Fibroblast of gingiva (primary cell): ENCODE measurements around the gene KANTR.

Experiments used
- DNase-seq: peaks from one replicate; pipeline ENCODE4 v3.0.0-alpha.2; 2011; ENCODE audit warnings: low read depth

Gene KANTR, protein sequence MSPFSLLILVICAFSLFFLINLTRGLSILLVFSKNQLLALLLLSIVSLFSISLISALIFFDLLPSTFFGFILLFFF

DNA sequence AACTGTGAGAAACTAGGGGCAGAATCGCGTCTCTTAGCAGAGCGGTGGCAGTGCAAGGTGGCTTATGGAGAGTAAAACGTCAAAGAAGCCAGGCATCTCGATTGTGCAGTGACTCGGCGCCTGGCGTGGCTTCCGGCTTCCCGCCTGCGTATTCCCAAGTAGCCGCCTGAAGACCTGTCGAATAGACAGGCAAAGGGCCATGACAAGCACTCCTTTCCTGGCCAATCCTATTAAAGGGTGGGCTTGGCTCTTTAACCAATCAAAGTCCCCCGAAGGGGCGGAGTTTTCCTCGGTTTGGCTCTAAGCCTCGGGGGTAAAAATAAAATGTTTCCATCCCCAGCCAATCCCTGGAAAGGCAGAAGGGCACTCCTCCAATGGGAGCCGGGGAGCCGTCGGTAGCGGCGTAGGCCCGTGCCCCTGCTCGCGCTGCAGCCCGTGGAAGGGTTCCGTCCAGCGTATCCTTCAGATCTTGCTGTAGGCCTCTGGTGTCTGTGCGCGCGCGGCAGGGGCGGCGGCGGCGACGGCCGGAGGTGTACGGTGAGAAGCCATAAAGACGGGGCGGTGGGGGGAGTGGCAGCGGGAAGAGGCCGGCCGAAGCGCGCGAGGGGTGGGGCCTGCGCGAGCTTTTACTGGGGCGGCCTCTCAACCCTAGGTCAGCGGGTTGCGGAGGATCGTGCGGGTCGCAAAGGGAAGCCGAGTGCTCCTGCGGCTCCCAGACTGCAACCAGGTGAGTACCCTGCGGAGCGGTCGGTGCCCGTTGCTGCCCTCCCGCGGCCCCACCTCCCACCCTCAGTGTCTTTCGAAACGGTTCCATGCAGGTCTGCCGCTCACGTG is at the start of gene KANTR:
TSS of gene KANTR (plus strand) at position 395 of the 834 bp plus-strand sequence. CDS start 30,131 bp downstream, outside the sequence.
- DNase-seq = peak; percentile 90

DNA sequence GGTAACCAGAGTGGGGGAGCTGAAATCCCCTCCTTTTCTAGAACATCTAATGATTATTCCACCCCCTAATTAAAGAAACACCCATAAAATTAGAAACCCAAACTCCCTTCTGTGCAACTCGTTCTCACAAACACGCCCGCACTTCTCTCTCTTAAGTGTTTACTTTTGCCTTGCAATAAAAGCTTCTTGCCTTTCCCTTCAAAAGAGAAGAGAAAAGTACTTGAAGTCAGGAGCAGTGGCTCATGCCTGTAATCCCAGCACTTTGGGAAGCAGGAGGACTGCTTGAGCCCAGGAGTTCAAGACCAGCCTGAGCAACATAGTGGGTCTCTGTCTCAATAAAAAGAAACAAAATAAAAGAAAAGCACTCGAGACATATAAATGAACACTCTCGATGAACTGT is 48.9 kb upstream of the KANTR start:
- DNase-seq = no peak

DNA sequence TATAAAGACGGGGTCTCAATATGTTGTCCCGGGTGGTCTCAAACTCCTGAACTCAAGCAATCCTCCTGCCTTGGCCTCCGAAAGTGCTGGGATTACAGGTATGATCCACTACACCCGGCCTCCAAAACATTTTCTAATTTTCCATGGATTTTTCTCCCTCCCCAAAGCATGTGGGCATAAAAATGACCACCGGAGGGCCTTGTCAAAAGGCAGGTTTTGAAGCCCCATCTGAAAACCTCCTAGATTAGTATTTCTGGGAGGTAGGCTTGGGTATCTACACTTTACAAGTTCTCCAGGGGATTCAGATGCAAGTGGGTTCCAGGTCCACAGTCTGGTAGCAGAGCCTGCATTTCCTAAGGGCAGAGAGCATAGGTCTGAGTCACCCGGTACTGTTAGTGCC is 46.7 kb upstream of the KANTR start:
- no peak for DNase-seq

DNA sequence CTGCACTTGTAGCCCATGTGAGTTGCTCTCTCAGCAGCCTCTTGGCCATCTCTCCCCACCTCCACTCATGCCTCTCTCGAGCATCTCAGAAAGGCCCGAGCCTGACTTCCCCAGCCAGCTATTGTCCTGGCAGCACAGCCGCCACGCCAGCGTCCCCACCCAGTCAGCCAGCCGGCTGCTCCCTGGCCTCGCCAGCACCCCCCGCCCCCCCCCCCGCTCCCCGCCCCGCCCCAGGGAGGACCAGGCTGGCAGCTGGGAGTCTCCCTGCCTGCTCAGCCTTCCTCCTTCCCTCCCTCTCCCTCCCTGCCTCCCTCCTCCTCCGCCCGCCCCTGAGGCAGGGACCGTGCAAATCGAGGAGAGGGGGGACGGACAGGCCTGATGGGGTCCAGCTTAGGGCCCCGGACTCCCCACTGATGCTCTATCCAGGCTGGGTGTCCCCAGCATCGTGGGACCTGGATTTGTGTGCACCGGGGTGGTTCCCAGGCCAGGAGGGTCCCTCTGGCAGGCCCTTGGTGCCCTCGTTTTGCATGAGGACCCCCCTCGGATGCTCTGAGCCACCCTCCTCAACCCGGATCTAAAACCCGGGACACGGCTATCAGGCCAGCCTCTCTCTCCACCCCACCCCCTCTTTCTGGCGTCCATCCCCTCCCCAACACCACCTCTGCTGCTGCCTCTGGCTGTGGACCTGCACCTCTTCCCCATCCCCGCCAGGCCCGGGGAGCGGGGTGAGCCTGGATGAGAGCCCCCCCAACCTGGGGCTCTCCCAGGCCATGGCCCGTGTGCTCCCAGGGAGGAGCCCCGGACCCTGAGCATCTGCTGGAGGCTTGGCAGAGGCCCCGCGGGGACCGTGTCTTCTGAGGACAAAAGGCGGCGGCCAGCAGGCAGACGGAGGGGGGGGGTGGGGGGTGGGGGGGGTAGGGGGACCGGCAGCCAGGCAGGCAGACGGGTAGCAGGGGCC is 45.5 kb upstream of the KANTR start, which contains the start of gene GPR173:
TSS of gene GPR173 (plus strand) at position 621 of the 958 bp plus-strand sequence. CDS start 27,833 bp downstream, outside the sequence.
- DNase-seq = peak; percentile 83

DNA sequence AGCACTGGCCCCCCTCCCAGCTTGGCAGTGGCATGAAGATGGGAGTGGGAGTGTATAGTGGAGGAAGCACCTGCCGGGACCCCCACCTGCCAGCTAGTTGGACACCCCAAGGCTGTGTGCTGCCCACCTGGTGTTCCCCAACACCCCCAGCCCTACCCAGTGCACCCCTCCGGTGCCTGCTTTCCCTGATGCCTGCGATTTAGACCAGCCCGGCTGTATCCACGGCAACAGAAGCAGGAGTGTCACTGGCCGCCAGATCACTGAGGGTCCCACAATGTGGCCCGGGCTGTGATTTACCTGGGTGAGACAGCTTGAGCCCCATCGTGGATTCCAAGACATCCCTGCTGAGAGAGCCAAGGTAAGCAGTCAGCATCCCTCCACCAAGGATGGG is 44.8 kb upstream of the KANTR start:
- DNase-seq = no peak

DNA sequence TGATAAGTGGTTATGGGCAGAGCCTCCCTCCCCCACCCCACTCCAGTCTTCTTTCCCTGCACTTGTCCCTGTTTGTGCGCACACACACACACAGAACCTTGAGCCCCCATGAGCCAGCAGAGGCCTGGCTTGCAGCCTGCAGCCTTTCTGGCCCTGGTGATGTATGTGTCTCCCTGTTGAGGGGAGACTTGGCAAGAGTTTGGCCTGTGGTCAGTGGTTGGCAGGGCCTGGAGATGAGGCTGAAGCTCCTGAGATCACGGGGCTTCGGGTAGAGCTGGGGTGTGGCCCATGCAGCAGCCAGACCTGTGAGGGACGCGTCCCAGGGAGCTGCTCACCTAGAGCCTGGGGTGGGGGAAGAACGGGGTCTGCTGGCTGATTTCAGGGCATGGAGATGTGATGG is 43.1 kb upstream of the KANTR start:
- DNase-seq = no peak

DNA sequence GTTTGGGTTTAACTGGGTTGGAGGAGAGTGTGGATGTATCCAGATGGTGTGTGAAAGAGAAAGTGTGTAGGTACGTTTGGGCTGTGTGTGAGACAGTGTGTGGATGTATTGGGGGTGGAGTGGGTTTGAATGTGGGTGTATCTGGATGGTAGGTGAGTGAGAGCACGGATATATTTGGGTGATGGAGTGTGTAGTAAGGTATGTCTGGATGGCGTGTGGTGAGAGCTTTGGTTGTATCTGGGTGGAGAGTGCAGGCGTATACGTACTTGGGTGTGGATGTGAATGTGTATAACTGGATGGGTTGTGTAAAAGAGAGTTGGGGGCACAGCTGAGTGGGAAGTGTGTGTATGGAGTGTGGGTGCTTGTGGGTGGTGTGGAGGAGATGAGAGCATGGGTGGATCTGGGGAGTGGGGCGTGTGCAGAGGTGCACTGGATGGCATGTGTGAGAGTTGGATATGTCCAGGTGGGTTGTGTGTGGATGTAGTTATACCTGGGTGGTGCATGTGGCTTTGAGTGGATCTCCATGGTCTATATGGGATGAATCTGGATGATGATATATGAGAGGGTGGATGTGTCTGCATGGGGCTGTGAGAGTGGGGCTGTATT is 38.6 kb upstream of the KANTR start:
- no peak for DNase-seq

DNA sequence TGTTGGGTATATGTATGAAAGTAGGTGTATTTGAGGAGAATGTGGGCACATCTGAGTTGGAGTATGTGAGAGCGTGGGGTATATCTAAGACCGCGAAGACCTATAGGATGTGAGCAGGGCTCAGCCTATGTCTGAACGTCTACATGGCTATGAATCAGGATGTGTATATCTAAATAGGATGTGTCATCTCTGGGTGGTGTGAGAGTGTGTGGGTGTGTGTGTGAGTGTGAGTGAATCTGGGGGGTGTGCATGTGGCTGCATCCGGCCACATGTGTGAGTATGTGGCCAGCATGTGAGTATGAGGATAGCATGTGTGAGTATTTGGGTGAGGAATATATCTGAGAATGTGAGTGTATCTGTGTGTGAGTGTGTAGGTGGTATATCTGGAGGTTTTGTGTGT is 37.6 kb upstream of the KANTR start:
- no peak for DNase-seq

DNA sequence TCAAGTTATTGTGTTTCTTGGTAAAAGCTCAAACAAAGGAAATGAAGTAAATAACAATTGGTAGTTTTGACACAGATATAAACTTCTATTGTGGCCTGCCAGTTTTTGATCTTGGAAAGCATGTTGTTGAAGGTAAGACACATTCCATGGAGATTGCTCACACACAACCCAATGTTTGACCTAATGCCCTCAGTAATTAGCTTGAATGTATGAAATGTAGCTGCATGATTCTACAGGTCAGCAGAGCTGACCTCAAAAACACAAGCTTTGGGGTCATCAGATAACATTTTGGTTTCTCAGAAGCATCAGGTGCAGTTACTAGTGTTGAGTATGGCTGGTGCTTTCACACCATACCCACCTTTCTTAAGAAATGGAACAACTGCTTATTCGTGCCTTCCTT is 28.8 kb upstream of the KANTR start:
- DNase-seq = no peak

DNA sequence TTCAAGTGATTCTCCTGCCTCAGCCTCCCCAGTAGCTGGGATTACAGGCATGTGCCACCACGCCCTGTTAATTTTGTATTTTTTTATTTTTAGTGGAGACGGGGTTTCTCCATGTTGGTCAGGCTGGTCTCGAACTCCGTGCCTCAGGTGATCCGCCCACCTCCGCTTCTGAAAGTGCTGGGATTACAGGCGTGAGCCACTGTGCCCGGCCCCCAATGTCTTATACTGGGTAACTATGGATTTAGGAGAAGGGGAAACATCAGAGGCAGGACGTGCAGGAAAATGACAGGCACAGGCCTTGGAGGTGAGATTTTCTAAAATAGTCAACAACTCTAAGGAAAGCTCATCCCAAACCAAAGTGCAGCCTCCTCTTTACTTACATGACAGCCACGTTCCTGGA is 22.9 kb upstream of the KANTR start:
- no peak for DNase-seq

DNA sequence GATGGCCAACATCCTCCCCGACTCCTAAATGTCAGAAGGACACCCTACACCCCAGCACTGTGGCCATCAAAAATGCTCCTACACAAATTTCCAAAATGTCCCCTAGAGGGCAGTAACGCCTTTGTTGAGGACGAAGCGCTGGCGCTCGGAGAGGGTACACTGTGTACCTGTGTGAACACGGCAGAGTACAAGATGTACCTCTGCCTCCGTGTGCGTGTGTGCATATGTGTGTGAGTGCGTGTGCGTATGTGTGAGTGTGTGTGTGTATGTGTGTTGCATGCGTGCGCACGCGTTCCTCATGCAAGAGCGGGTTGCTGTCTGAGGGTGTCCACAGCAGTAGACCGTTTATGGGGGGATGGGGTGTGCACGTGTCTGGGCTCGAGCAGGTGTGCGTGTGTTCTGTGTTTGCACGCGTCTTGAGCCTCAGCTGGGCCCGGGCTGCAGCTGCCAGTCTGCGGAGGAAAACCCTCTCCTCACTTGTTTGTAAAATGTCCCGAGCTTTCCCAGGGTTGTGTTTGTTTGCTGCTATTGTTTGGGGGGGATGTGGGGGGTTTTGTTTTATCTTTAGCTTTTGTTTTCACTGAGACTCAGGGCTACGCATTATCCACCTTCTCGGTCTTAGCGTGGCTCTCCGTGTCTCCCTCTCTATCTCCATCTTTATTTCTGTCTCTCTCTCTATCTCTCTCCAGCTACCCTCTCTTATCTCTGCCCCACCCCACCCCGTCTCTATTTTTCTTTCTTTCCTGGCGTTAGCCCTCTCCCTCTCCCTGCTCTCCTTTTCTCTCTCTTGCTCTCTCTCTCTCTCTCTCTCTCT is 22.1 kb upstream of the KANTR start:
- DNase-seq = peak; percentile 45

DNA sequence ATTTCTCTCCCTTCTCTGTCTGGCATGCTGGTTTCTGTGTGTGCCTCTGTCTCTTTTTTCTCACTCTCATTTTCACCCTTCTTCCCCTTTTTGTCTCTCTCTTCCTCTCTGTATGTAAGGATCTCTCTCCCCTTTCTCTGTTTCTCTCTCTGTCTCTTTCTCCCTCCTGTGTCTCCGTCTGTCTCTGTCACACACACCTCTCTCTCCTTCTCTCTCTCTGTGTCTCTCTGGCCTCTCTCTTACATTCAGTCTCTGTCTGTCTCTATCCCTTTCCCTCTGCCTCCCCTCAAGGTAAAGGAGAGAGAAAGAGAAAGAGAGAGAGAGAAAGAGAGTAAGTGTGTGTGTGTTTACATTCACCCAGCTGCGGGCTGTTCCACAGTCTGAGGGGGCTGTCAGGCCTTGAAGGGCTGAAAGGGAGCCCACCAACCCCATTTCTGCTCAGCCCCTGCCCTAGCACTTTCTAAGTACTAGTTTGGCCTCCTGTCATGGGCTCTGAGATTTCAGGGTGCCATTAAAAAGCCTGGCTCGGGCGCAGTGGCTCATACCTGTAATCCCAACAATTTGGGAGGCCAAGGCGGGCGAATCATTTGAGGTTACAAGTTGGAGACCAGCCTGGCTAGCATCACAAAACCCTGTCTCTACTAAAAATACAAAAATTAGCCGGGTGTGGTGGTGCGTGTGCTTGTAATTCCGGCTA is 21.4 kb upstream of the KANTR start:
- no peak for DNase-seq

DNA sequence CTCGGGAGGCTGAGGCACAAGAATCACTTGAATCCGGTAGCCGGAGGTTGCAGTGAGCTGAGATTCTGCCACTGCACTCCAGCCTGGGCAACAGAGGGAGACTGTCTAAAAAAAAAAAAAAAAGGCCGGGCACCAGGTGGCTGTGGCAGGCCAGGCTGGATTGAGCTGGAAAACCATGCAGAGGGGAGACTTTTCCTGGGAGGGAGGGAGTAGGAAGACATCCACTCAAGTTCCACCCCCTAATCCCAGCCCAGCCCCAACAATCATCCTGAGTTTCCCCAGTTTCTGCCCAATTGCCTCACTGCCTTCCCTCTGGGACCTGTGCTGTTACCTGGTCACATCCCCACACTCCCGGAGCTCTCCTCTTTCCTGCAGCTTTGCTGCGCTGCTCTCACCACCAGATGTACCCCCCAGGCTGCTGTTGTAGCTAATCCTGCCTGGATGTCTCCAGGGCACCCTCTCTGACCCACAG is 20.8 kb upstream of the KANTR start:
- DNase-seq = no peak

DNA sequence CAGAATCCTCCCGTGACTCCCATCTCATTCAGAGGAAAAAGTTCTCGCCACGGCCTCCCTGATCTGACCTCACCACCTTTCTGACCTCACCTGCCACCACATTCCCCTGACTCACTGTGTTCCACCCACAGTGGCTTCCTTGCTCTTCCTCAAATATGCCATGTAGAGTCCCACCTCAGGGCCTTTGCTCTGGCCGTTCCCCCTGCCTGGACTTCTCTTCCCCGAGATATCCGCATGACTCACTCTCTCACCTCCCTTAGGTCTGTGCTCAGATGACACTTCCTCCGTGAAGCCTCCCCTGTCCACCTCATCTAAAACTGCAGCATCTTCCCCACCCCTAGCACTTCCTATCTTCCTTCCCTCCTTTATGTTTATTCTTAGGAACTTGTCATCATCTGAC is 18.9 kb upstream of the KANTR start:
- no peak for DNase-seq

DNA sequence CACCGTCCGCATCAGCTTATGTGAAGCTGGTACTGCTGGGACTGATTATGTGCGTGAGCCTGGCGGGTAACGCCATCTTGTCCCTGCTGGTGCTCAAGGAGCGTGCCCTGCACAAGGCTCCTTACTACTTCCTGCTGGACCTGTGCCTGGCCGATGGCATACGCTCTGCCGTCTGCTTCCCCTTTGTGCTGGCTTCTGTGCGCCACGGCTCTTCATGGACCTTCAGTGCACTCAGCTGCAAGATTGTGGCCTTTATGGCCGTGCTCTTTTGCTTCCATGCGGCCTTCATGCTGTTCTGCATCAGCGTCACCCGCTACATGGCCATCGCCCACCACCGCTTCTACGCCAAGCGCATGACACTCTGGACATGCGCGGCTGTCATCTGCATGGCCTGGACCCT is 17.3 kb upstream of the KANTR start:
- DNase-seq = no peak

DNA sequence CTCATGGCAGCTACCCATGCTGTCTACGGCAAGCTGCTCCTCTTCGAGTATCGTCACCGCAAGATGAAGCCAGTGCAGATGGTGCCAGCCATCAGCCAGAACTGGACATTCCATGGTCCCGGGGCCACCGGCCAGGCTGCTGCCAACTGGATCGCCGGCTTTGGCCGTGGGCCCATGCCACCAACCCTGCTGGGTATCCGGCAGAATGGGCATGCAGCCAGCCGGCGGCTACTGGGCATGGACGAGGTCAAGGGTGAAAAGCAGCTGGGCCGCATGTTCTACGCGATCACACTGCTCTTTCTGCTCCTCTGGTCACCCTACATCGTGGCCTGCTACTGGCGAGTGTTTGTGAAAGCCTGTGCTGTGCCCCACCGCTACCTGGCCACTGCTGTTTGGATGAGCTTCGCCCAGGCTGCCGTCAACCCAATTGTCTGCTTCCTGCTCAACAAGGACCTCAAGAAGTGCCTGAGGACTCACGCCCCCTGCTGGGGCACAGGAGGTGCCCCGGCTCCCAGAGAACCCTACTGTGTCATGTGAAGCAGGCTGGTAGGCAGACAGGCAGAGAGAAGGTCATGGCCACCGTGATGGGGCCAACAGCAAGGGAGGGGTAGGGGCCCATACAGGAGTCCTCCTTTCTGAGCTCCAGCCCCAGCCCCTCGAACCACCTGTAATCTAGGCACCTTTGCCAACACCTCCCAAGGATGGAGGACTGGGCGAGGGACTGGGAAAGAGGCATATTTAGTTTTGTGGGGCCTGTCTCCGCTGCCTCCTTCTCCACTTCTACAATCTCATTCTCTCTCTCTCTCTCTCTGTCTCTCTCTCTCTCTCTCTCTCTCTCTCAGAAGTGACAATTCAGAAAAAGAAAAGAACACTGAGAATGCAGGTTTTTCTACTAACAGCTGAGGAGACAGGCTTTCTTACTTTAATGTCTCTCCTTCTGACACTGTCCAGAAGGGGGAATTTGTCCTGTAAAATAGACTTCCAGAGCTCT is 16.4 kb upstream of the KANTR start:
- no peak for DNase-seq

DNA sequence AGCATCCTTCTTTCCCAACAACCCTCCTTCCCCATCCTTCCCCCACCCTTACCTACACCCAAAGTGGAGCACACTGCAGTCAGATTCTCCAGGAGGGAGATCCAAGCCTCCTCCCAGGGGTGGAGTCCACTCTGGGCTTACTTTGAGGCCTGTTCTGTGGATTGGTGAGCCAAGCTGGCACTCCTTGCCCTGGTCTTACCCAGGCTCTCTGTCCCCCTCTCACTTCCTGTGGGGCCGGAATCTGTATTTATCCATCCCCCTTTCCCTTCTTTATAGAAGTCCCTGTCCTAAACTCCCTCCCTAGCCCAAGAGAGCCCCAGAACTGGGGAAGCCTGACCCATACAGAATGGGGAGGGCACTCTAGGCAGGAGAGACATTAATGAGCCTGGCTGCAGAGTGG is 15.0 kb upstream of the KANTR start:
- DNase-seq = no peak

DNA sequence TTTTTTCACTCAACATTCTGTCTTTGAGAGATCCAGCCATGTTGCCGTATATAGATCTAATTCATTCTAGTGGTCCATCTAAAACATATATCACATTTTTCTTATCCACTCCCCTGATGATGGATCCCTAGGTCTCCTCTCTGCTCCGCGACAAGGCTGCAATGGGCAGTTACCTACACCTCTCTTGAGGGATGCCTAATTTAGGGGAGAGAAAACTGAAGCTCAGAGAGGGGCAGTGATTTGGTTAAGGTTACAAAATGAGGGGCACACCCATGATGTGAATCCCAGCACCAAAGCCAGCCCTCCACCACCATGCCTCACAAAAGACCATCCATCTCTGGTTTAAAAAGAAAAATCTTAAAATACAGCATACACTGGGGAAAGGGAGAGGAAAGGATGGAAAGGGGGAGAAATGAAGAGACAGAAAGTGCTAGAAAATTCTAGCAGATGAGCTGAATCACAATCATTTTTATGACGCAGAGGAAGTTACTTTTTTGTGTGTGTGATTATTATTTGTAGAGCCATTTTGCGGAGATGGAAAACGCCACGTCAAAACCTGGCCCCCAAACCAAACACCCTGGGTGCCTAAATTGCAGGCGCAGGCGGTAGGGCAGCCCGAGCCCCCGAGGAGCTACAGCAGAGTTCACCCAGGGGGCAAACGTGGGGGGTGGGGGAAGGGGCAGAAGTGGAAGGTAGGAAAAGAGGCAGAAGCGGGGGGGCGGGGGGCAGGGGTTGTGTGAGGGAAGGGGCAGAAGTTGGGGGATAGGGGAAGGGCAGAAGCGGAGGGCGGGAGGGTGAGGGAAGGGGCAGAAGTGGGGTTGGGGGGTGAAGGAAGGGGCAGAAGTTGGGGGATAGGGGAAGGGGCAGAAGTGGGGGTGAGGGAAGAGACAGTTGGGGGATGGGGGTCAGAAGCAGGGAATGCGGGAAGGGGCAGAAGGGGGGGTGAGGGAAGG is 13.0 kb upstream of the KANTR start:
- no peak for DNase-seq
